Epithelial cell of proximal tubule (primary cell): ENCODE results near the gene KPTN. TPM values are rescaled to one million over a fixed set of nuclear protein-coding genes. Genes with fewer than 3 reads are reported as not detected.

ENCODE experiments used
- DNase-seq: peaks from one replicate; pipeline ENCODE4 v3.0.0-alpha.2; 2011; ENCODE audit warnings: low read depth
- H3K4me3 ChIP-seq: 2 replicates; pipeline ENCODE4 v1.5.1; 2011; ENCODE audit warnings: low read depth, mild to moderate bottlenecking, low read length
- total RNA-seq: library from RNA; depleted of rRNA; stranded (reverse); fragments of >200 nt; gene quantifications from 2 replicates; pipeline ENCODE4 v1.2.3, GENCODE V29; 2015
- TF ChIP-seq, protein P1 (sequence below): conservative IDR thresholded peaks from 2 replicates; pipeline ENCODE4 v1.5.1; 2012; ENCODE audit warnings: low read depth, mild to moderate bottlenecking, low read length

KPTN gene
- total RNA-seq, 1 donor from 2014 or later = 3.2 TPM

DNA sequence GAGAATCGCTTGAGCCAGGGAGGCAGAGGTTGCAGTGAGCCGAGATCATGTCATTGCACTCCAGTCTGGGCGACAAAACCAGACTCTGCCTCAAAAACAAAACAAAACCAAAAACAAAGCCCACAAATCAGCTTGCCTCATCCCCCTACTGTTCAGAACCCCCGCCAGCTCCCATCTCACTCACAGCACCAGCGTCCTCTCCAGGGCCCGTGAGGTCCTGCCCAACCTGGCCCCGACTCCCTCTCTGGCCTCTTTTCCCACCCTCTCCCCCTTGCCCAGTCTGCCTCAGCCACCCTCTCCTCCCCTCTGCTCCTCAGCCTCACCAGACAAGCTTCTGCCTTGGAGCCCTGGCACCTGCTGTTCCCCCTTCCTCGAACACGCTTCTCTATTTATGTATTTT is 16.1 kb downstream of the KPTN start:
- DNase-seq = no peak
- TF ChIP-seq, protein P1, sequence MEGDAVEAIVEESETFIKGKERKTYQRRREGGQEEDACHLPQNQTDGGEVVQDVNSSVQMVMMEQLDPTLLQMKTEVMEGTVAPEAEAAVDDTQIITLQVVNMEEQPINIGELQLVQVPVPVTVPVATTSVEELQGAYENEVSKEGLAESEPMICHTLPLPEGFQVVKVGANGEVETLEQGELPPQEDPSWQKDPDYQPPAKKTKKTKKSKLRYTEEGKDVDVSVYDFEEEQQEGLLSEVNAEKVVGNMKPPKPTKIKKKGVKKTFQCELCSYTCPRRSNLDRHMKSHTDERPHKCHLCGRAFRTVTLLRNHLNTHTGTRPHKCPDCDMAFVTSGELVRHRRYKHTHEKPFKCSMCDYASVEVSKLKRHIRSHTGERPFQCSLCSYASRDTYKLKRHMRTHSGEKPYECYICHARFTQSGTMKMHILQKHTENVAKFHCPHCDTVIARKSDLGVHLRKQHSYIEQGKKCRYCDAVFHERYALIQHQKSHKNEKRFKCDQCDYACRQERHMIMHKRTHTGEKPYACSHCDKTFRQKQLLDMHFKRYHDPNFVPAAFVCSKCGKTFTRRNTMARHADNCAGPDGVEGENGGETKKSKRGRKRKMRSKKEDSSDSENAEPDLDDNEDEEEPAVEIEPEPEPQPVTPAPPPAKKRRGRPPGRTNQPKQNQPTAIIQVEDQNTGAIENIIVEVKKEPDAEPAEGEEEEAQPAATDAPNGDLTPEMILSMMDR = no peak
- H3K4me3 ChIP-seq = no peak overlapping the region

DNA sequence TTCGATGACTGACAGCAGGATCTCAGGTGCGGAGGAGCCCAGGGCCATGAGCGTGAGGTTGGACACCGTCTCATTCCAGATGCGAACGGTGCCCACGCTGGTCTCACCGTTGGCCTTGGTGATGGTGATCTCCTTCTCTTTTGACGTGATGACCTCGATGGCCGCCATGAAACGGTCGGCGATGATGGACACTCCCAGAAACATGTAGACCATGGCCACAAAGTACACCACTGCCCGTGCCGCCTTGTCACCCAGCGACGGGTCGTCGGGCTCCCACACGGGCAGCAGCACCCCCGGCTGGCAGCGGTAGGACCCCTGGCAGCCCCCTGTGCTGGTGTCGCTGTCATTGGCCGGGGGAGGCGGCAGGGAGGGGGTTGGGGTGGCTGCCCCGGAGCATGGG is 18.1 kb downstream of the KPTN start:
- TF ChIP-seq, protein P1 = no peak

DNA sequence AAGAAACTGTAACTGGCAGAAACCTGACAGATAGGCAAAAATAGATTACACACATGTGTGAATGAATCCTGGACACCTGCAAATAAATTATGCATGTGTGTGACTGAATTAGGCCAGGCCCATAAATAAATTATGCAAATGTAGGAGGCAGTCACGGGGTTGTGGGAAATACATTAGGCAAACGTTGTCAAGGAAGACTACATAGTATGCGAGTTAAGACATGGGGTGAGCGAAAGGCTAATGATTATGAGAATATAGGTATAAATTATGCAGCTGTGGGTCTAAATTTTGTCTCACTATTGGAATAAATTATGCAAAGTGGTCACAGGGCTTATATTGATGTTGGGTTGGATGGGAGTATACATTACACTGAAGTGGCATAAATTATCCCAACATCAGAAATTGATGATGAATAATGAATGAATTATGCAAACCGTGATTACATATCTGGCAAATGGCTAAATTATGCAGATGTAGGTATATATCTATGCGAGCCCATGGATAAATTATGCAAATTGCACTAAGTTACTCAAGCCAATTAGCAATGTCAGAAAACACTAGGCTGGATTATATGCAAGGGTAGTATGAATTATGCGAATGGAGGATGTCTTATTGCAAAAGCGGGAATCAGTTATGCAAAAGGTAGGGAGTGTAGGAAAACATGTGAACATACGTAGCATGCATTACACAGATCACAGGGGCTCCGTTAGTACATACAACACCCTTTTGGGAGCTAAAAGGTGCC is 19.2 kb downstream of the KPTN start:
- TF ChIP-seq, protein P1 = no peak
- H3K4me3 ChIP-seq = no peak overlapping the region
- DNase-seq = no peak

More for the DNA sequence above, 18.1 kb downstream of the KPTN start:
- no peak overlapping the region for H3K4me3 ChIP-seq
- no peak for DNase-seq

DNA sequence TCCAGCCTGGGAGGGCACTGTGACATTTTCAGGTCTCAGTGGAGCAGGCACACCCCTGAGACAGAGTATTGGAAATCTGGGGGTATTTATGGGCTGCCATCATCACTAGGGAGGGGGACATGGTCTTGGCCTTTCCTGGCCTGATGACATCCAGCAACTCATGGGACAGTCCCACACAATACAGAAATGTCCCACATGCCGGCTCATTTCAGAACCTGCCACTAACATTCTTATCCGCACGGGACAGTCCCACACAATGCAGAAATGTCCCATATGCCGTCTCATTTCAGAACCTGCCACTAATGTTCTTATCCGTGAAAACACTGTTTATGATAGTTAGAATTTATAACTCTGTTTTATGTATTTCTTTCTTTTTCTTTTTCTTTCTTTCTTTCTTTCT is 22.1 kb downstream of the KPTN start:
- no peak for DNase-seq
- H3K4me3 ChIP-seq = no peak overlapping the region
- TF ChIP-seq, protein P1 = no peak

DNA sequence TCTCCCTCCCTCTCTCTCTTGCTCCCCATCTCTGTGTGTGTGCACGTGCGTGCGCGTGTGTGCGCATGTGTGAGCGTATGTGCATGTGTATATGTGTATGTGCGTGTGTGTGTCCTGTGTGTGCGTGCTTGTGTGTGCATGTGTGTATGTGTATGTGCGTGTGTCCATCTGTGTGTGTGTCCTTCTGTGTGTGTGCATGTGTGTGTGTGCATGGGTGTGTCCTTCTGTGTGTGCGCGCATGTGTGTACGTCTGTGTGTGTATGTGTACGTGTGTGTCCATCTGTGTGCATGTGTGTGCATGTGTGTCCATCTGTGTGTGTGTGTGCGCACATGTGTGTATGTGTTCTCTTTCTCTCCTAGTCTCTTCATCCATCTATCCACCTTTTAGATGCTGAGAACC is 24.5 kb downstream of the KPTN start:
- TF ChIP-seq, protein P1 = no peak
- no peak overlapping the region for H3K4me3 ChIP-seq
- no peak for DNase-seq

DNA sequence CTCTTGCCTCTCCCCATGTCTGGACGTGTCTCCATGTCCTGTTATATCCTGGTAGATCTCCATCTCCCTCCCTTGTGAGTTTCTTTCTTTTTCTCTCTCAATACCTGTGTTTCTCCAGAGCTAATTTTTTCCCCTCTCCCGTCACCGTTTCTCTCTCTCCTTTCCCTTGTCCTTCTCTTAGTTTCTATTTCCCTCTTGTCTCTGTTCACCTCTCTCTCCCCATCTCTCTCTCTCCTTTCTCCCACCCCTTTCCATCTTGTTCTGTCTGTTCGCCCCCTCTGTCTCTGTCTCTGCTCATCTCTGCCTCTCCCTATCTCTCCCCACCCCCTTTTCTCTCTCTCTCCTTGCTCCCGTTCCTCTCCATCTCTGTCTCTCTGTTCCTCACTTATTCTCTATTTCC is 25.3 kb downstream of the KPTN start:
- no peak overlapping the region for H3K4me3 ChIP-seq
- DNase-seq = no peak
- TF ChIP-seq, protein P1 = no peak
